GM19043 (cell line): ENCODE results near the gene UACA.
"Not testable (repeated sequence)": the region's sequence is repeated elsewhere in the genome, so short reads cannot be mapped to it uniquely, and the experiment has no call there.

ENCODE experiments used
- ATAC-seq: cut with Tn5 transposase; IDR thresholded peaks from one replicate; pipeline ENCODE4 v1.9.1; 2021; ENCODE audit warnings: low read depth; ENCODE audit not compliant: unreplicated experiment

Gene UACA

GRCh38 chr15:70672081-70672480 is 91.3 kb downstream of the UACA start:
- ATAC-seq: peak; percentile 68

DNA sequence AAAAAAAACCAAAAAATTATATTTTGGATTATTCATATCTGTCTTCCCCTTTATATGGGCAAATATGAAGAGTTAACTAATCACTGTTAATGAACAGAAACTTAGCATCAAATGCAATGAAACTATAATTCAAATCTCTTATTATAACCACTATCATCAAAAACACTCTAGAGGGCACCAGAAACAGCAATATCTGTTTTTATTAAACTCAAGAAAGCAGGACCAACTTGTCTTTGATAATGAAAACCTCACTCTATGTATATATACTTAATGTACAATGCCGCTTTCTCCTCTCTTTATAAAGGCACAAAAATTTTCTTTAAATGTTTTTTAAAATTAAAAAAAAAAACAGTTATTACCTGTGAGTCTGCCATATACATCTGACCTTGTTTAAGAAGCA is 92.7 kb downstream of the UACA start:
- ATAC-seq: no peak

DNA sequence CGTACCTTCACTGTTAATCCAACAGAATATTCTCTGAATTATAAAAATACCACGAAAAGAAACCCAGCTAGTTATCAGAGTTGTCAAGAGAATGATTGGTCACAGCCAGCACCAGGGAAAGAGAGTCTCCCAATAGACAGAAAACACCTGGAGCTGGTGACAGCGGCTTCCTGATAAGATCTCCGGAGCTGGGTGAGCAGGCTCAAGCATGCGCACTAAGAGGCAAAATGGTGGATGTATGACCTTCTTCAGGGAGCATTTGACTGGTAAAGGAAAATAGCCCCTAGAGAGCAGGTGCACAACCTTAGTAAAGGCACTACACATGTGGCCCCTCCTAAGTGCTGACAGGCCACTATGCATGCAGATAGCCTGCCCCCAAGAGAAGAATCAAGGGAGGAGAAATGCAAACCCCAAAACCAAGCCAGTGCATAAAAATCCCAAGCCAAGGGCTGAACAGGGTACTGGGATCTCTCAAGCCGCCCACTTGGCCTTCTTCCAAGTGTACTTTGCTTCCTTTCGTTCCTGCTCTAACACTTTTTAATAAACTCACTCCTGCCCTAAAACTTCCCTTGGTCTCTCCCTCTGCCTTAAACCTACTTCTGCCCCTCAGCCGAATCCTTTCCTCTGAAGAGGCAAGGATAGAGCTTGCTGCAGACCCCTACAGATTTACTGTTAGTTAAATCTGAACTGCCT is 93.2 kb downstream of the UACA start:
- ATAC-seq: no peak

- ATAC-seq: no peak
Observed at GRCh38 chr15:70669006-70669602, 94.3 kb downstream of the UACA start.

DNA sequence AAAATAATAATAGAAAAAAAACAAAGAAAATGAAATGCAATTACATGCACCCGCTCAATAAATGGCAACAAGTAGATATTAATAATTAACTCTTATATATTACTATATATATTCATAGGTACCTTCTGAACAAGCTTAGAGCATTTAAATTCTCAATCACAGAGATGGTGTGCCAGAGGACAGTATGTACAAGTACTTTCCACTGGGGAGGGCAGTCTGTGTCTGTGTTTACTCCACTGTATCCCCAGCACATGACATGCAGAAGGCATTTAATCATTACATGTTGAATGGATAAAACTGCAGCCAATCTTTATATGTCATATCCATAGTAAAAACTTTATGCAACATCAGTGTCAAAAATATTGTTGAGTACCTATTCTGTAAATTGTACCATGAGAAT is 97.8 kb downstream of the UACA start:
- ATAC-seq: no peak

- ATAC-seq: no peak
Observed at GRCh38 chr15:70664494-70664893, 98.9 kb downstream of the UACA start.

DNA sequence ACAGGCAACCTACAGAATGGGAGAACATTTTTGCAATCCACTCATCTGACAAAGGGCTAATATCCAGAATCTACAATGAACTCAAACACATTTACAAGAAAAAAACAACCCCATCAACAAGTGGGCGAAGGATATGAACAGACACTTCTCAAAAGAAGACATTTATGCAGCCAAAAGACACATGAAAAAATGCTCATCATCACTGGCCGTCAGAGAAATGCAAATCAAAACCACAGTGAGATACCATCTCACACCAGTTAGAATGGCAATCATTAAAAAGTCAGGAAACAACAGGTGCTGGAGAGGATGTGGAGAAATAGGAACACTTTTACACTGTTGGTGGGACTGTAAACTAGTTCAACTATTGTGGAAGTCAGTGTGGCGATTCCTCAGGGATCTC is 100.3 kb downstream of the UACA start:
- not testable (repeated sequence) for ATAC-seq

- ATAC-seq: no peak
Observed at GRCh38 chr15:70659662-70660061, 103.7 kb downstream of the UACA start.

DNA sequence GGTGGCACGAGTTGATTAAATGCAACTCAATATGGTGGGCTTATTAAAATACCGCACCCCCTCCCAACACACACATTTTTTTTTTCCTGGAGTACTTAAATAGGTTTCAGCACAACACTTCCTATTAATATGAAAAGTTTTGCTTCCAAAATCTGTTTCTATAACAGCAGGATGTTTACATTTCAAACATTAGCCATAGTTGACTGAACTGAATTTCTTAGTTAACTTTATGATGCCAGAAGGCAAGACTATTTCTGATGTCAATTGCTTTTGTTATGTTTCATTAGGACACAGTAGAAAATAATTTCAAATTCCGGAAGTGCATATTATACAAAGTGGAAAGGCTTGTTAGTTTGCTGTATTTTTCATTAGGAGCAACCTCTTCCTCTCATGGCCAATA is 104.7 kb downstream of the UACA start:
- no peak for ATAC-seq

DNA sequence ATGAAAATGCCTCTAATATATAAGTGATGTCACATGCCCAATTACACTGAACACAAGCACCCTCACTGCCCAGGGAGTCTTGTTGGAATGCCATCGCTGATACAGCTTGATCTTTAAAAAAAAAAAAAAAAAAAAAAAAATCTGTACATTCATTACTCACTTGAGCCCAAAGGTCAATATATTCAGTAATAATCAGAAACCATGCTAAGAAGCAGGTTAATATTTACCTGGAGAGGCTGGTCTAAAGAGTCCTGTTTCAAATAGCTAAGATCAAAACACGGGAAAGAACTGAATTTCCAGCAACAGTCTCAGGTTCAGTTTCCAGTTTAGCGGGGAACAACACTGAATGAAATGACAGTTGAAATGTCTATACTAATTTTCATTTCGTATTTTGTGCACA is 109.9 kb downstream of the UACA start:
- no peak for ATAC-seq

DNA sequence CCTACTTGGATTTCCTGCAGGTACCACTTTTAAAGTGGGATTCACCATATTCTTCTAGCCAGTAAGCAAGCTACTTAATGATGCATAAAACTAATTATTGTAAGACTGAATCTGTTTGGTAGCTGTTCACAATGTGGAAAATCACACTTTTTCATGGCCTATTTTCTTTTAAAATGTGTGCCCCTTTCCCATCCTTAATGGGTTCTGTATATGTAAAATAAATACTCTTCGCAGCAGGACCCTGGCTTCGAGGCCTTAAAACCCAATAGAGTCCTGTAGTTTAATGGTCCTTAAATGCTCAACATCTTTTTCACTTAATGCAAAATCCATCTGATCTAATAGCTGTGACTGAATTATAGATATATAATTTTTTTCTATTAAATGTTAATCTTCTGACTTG is 111.0 kb downstream of the UACA start:
- ATAC-seq: no peak

DNA sequence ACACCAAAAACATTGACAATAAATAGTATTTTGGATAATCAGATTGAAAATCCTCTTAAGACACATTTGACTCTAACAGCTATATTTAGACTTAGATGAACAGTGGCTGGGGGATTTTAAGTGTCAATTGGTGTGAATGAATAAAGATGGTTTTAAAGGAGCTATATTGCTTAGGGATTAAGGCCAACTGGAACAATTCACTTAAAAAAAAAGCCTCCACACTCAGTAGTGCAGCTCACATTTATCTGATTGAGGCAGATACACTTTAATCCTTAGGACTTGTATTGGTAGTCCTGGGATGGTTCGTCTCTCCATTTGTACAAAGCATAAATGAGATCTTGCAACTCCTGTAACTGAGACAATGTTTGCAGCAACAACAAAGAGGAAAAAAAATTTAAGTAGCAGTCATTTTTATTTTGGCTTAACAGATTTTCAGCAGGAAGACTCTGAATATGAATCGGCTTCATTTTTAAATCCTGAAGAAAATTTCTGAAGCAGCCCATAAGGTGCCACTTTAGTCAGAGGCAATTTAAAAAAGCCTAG is 112.0 kb downstream of the UACA start:
- no peak for ATAC-seq

DNA sequence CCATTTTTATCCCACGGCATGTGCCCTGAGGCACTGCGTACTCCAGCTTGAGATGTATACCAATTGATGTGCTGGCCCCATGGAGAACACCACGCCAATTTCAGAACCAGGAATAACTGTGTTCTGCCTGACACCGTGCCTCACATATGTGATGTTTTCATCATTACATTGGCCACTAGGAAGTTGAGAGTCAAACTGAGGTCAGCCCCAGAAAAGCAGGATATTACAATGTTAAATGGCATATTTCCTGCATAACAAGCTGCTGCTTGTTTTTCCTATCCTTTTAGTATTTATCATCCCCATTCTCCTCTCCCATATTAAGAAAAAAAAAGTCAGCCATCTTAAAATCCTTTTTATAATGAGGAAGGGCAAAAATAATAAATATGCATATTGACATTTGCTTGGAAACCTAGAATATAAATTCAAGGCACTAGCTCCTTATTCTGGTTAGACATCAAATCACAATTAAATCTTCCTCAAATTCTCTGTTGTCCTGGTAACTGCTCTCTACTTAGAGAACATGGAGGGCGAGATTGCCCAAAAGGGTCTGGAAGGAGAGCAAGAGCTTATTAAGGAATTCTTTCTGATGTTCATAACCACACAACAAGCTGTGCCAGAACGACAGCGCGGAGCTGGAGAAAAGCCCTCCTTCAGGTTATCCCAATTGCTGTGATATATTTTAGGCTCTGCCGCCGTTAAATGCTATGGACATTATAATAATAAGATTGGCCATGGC is 112.6 kb downstream of the UACA start:
- no peak for ATAC-seq

- ATAC-seq: no peak
Observed at GRCh38 chr15:70647396-70647795, 116.0 kb downstream of the UACA start.

DNA sequence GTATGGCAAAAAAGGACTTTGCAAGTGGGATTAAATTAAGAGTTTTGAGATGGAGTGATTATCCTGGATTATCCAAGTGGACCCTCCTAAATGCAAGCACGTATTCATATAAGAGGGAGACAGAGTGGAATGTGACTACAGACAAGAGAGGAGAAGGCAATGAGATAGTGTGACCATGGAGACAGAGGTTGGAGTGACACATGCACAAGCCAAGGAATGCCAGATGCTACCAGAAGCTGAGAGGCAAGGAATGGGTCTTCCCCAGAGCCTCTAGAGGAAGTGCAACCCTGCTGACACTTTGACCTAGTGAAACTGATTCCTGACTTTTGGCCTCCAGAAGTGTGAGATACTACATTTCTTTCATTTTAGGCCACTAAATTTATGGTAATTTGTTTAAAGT is 117.2 kb downstream of the UACA start:
- ATAC-seq: no peak

DNA sequence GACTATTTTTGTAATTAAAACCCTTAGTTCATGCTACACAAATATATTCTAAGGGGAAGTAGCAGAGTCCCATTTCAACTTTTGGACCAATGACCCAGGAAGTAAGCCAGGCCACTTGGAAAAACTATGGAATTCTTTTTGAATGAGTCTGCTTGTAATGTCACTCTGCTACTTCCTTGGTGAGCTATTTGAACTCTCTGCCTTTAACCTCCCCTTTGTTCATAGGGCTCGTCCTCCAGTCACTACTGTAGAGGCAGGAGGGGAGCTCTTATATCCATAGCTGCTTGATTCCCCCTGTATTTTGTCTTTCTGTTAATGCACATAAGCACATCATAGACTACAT is 119.6 kb downstream of the UACA start:
- no peak for ATAC-seq

DNA sequence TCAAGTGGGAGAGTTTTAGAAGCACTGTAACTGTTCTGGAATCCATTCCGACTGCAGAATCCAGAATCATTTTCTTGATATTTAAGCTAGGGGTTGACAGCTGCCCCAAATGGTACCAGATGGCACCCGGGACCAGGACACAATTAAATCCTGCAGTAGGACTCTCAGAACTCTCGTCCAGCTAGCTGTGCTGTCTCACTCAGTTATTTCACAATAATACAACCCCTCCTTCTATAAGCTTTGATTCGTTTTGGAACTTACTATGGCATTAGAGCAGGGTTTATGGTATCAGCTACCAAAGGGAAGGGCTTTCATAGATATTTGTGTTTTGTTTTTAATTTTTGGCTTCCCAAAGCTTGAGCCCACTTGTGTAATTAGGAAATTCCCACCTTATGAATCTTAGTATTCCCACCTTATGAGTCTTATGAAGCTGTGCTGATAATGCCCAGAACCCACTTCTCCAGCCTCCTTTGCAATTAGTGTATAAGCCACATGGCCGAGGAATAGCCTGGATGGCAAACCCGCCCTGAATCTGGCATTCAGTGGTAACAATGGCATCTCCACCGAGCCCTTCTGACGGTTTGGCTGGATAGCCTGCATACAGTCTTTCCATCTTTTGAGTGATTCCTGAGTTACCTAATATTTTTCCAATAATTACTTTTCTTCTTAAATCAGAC is 120.1 kb downstream of the UACA start:
- no peak for ATAC-seq

- ATAC-seq: no peak
Observed at GRCh38 chr15:70636540-70637165, 126.7 kb downstream of the UACA start.

DNA sequence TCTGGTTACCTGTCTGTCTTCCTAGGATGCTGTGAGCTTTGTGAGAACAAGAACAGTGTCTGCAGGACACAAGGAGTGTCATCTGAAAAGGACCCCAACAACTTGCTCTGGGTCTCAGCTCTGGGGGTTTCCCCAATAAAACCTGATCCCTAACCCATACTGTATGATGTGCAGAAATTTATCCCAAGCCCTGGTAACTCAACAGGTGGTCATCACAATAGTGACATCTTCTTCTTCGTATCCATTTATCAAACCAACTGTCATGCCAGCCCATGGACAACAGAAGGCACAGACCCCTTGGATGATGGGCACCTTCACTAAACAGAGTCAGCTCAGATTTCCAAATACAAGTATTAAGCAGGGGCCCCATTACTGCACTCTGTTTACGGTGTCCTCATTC is 127.5 kb downstream of the UACA start:
- no peak for ATAC-seq

DNA sequence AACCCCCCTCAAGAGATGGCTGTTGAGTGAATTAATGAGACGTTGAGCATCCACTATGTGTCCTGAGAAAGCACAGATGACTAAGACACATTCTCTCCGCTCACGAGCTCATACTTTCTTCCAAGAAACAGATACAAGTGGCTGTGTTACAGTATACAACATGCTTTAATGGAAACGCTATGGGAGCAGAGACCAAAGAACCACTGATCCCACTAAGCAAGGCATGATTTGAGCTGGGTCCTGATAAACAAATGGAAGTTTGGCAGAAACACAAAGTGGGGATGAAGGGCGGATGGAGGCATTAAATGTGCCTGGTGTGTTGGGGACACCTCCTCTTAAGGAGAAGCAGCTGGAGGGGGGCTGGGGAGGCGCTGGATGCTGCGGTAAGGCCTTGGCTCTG is 129.4 kb downstream of the UACA start:
- no peak for ATAC-seq
